ENCODE data around the gene NKX1-1. TPM values are rescaled to one million over a fixed set of nuclear protein-coding genes. Genes with fewer than 3 reads are reported as not detected.

The NKX1-1 gene
- polyA plus RNA-seq, 1 donor (not counting 4 experiments of a cell fraction or from before 2014, with no cell fraction given) = not detected

GRCh38 chr4:1402516-1403091 is 3.6 kb downstream of the NKX1-1 start:
- H3K36me3 ChIP-seq (ENCODE audit: control insufficient read depth in 2 of 2, extremely low read depth in 1 of 2, insufficient read depth in 2 of 2, low read length in 2 of 2) = no peaks in the 10 kb centered on the region
- no peak overlapping the region for H2AFZ ChIP-seq (ENCODE audit: control insufficient read depth, low read length)
- no peak overlapping the region for H3K4me3 ChIP-seq (ENCODE audit: control insufficient read depth in 2 of 3, extremely low read depth in 1 of 3, insufficient read depth in 2 of 3, low read depth in 1 of 3, low read length in 3 of 3)
- TF ChIP-seq CTCF (optimal IDR thresholded peaks at IDR 0.05 in 1 of 3, IDR thresholded peaks at IDR 0.05 in 1 of 3, conservative IDR thresholded peaks at IDR 0.05 in 1 of 3; ENCODE audit: extremely low read depth in 1 of 3, insufficient read depth in 2 of 3, low read length in 3 of 3) (no peak), EZH2 (IDR thresholded peaks at IDR 0.05; ENCODE audit: low read length) (peak; percentile 89)
- DNase-seq (ENCODE audit: low read depth, low spot score) (no peak), FAIRE-seq (no peak)
- H3K9me1 ChIP-seq (ENCODE audit: control insufficient read depth, extremely low read depth, insufficient read depth, low read length) = no peaks in the 10 kb centered on the region
- no peak overlapping the region for H3K27ac ChIP-seq (ENCODE audit: control insufficient read depth, insufficient read depth, low read length)
- peaks cover 4% of the 10 kb centered on the region for H3K9me3 ChIP-seq (ENCODE audit: control insufficient read depth, low read depth, low read length)
- H3K9ac ChIP-seq (ENCODE audit: control insufficient read depth, extremely low read depth, insufficient read depth, low read length) = no peak overlapping the region
- H3K4me2 ChIP-seq (ENCODE audit: control insufficient read depth, extremely low read depth, insufficient read depth, low read depth, low read length) = no peak overlapping the region
- no peaks in the 10 kb centered on the region for H3K4me1 ChIP-seq (ENCODE audit: control insufficient read depth, extremely low read depth, insufficient read depth, low read length)
- H3K79me2 ChIP-seq (ENCODE audit: control insufficient read depth, insufficient read depth, low read length) = no peaks in the 10 kb centered on the region
- dilution Hi-C loops (cut with MboI; ENCODE audit: extremely low pct_ligation_motif_present, low sequenced_read_pairs) = loop anchor here (25.0 kb wide), 1 partner anchor 235 kb away; no protein-coding TSS in a partner anchor
- no peaks in the 10 kb centered on the region for H4K20me1 ChIP-seq (ENCODE audit: control insufficient read depth, extremely low read depth, insufficient read depth, low read length)
- H3K27me3 ChIP-seq (ENCODE audit: control insufficient read depth, extremely low read depth, insufficient read depth, low read length) = peaks cover 76% of the 10 kb centered on the region

GRCh38 chr4:1402021-1402515 is 4.2 kb downstream of the NKX1-1 start:
- Histone ChIP-seq H3K4me2 (ENCODE audit: control insufficient read depth, extremely low read depth, insufficient read depth, low read depth, low read length) (no peak overlapping the region), H3K4me3 (ENCODE audit: control insufficient read depth in 2 of 3, extremely low read depth in 1 of 3, insufficient read depth in 2 of 3, low read depth in 1 of 3, low read length in 3 of 3) (no peak overlapping the region), H2AFZ (ENCODE audit: control insufficient read depth, low read length) (no peak overlapping the region), H3K27ac (ENCODE audit: control insufficient read depth, insufficient read depth, low read length) (no peak overlapping the region), H3K9me1 (ENCODE audit: control insufficient read depth, extremely low read depth, insufficient read depth, low read length) (no peaks in the 10 kb centered on the region), H3K36me3 (ENCODE audit: control insufficient read depth in 2 of 2, extremely low read depth in 1 of 2, insufficient read depth in 2 of 2, low read length in 2 of 2) (no peaks in the 10 kb centered on the region), H3K27me3 (ENCODE audit: control insufficient read depth, extremely low read depth, insufficient read depth, low read length) (peaks cover 71% of the 10 kb centered on the region), H3K79me2 (ENCODE audit: control insufficient read depth, insufficient read depth, low read length) (no peaks in the 10 kb centered on the region), H3K9me3 (ENCODE audit: control insufficient read depth, low read depth, low read length) (peaks cover 6% of the 10 kb centered on the region), H3K9ac (ENCODE audit: control insufficient read depth, extremely low read depth, insufficient read depth, low read length) (no peak overlapping the region), H3K4me1 (ENCODE audit: control insufficient read depth, extremely low read depth, insufficient read depth, low read length) (no peaks in the 10 kb centered on the region), H4K20me1 (ENCODE audit: control insufficient read depth, extremely low read depth, insufficient read depth, low read length) (no peaks in the 10 kb centered on the region)
- no peak for FAIRE-seq
- dilution Hi-C loops (cut with MboI; ENCODE audit: extremely low pct_ligation_motif_present, low sequenced_read_pairs) = loop anchor here (25.0 kb wide), 1 partner anchor 235 kb away; no protein-coding TSS in a partner anchor
- DNase-seq (ENCODE audit: low read depth, low spot score) = no peak
- peak; percentile 21 for TF ChIP-seq EZH2 (IDR thresholded peaks at IDR 0.05; ENCODE audit: low read length)
- no peak for TF ChIP-seq CTCF (optimal IDR thresholded peaks at IDR 0.05 in 1 of 3, IDR thresholded peaks at IDR 0.05 in 1 of 3, conservative IDR thresholded peaks at IDR 0.05 in 1 of 3; ENCODE audit: extremely low read depth in 1 of 3, insufficient read depth in 2 of 3, low read length in 3 of 3)
